ENCODE data around the gene KRT6C. TPM values are rescaled to one million over a fixed set of nuclear protein-coding genes. Genes with fewer than 3 reads are reported as not detected.

KRT6C gene
- total and polyA plus RNA-seq, 4 donors = 0.08 to 0.10 TPM; not detected in 2

- DNase-seq (no peak), ATAC-seq (ENCODE audit: insufficient read depth, low FRiP score) (no peak)
- no peak for TF ChIP-seq CTCF (IDR thresholded peaks at IDR 0.05; ENCODE audit: control extremely low read depth, extremely low read depth)
- no peak overlapping the region for H3K4me3 ChIP-seq
- no peak overlapping the region for H3K9ac ChIP-seq (ENCODE audit: insufficient read depth in 1 of 2, low read length in 2 of 2)
- 86 to 91% methylated on average over 5 of the region's 5 CpGs for WGBS, 2 donors
- H3K4me1 ChIP-seq (ENCODE audit: control insufficient read depth in 5 of 5, insufficient read depth in 5 of 5, low read length in 5 of 5) = no peaks in the 10 kb centered on the region
- no peaks in the 10 kb centered on the region for H3K36me3 ChIP-seq (ENCODE audit: control insufficient read depth in 4 of 4, insufficient read depth in 4 of 4, low read length in 4 of 4)
- H3K27ac ChIP-seq (ENCODE audit: low read depth in 1 of 2, low read length in 1 of 2) = no peak overlapping the region
- peaks cover 0 to 2% (median 0%) of the 10 kb centered on the region in 4 donors for H3K9me3 ChIP-seq (ENCODE audit: control insufficient read depth in 4 of 4, insufficient read depth in 3 of 4, low read length in 3 of 4)
- peaks cover 0 to 11% (median 3%) of the 10 kb centered on the region in 3 donors for H3K27me3 ChIP-seq (ENCODE audit: control insufficient read depth in 3 of 3, insufficient read depth in 3 of 3, low read length in 2 of 3)
Measured at GRCh38 chr12:52486166-52487105, 12.8 kb upstream of the KRT6C start.

GRCh38 chr12:52480073-52480472 lies 6.5 kb upstream of the KRT6C start:
- TF ChIP-seq CTCF (IDR thresholded peaks at IDR 0.05; ENCODE audit: control extremely low read depth, extremely low read depth) = no peak

GRCh38 chr12:52477651-52478050 lies 4.0 kb upstream of the KRT6C start:
- no peaks in the 10 kb centered on the region for H3K36me3 ChIP-seq (ENCODE audit: control insufficient read depth in 4 of 4, insufficient read depth in 4 of 4, low read length in 4 of 4)
- DNase-seq = no peak
- 44 to 63% methylated on average over 2 of the region's 2 CpGs for WGBS, 2 donors

More at GRCh38 chr12:52480073-52480472, 6.5 kb upstream of the KRT6C start:
- no peak overlapping the region for H3K9ac ChIP-seq (ENCODE audit: insufficient read depth in 1 of 2, low read length in 2 of 2)
- H3K9me3 ChIP-seq (ENCODE audit: control insufficient read depth in 4 of 4, insufficient read depth in 3 of 4, low read length in 3 of 4) = peaks cover 0 to 2% (median 0%) of the 10 kb centered on the region in 4 donors
- WGBS, 2 donors = 60 to 65% methylated on average over 3 of the region's 3 CpGs
- H3K27me3 ChIP-seq (ENCODE audit: control insufficient read depth in 3 of 3, insufficient read depth in 3 of 3, low read length in 2 of 3) = peaks cover 0 to 4% (median 0%) of the 10 kb centered on the region in 3 donors
- DNase-seq (no peak), ATAC-seq (ENCODE audit: insufficient read depth, low FRiP score) (no peak)
- H3K36me3 ChIP-seq (ENCODE audit: control insufficient read depth in 4 of 4, insufficient read depth in 4 of 4, low read length in 4 of 4) = no peaks in the 10 kb centered on the region
- H3K4me3 ChIP-seq = no peak overlapping the region
- H3K27ac ChIP-seq (ENCODE audit: low read depth in 1 of 2, low read length in 1 of 2) = no peak overlapping the region
- H3K4me1 ChIP-seq (ENCODE audit: control insufficient read depth in 5 of 5, insufficient read depth in 5 of 5, low read length in 5 of 5) = no peaks in the 10 kb centered on the region

More at GRCh38 chr12:52477651-52478050, 4.0 kb upstream of the KRT6C start:
- ATAC-seq (ENCODE audit: insufficient read depth, low FRiP score) = no peak
- Histone ChIP-seq H3K4me3 (no peak overlapping the region), H3K27me3 (ENCODE audit: control insufficient read depth in 3 of 3, insufficient read depth in 3 of 3, low read length in 2 of 3) (peaks cover 0 to 1% (median 0%) of the 10 kb centered on the region in 3 donors), H3K9ac (ENCODE audit: insufficient read depth in 1 of 2, low read length in 2 of 2) (no peak overlapping the region), H3K4me1 (ENCODE audit: control insufficient read depth in 5 of 5, insufficient read depth in 5 of 5, low read length in 5 of 5) (no peaks in the 10 kb centered on the region), H3K27ac (ENCODE audit: low read depth in 1 of 2, low read length in 1 of 2) (no peak overlapping the region), H3K9me3 (ENCODE audit: control insufficient read depth in 4 of 4, insufficient read depth in 3 of 4, low read length in 3 of 4) (peaks cover 0 to 2% (median 0%) of the 10 kb centered on the region in 4 donors)
- no peak for TF ChIP-seq CTCF (IDR thresholded peaks at IDR 0.05; ENCODE audit: control extremely low read depth, extremely low read depth)
